GM19328 (cell line): ENCODE measurements around the gene AFAP1.

Experiments used
- ATAC-seq: cut with Tn5 transposase; IDR thresholded peaks from one replicate; pipeline ENCODE4 v1.9.1; 2021; ENCODE audit warnings: mild to moderate bottlenecking, moderate library complexity; ENCODE audit not compliant: unreplicated experiment

The AFAP1 gene

DNA sequence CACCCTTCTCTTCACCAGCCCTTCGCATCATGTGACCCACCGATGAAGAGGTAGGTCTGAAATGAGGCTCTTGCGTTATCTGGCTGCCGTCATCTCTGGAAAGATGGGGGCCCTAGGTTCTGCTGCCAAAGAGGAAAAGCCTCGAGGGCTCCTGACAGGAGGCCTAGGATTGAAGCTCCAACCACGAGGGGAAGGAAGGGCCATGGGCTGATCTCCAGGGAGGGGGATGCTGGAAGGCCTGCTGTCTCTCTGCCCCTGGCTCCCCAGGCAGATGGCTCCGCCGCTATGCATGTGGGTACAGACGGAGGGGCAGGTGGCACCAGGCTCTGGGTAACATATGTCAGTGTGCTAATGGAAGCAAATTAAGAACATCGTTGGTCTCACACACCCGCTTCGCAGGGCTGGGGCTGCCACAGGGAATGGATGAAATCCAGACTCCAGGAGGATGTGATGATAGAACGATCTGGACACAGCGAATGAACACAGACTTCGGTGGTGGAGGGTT is 44.9 kb downstream of the AFAP1 start:
- no peak for ATAC-seq

DNA sequence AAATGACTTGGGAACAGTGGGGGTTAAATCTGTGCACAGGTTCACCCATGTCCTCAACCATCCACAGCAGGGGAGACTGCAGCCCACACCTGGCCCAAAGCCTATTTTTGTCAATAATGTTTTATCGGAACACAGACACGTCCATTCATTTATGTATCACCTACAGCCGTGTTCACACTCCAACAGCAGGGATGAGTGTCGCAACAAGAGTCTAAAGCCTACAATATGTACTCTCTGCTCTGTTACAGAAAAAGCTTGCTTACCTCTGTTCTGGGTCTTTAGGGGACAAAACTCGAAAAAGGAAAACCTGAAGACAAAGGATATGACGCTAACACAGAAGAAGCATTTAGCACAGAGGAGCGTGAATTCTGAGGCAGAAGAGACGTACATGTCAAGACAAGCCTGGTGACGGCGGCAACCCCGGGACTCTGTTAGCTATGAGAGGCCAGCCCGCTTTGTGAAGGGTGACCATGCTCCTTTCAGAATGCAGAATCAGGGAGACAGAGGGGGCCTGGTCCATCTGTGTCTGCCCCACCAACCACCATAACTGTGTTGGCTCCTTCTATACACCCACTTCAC is 45.5 kb downstream of the AFAP1 start:
- no peak for ATAC-seq

DNA sequence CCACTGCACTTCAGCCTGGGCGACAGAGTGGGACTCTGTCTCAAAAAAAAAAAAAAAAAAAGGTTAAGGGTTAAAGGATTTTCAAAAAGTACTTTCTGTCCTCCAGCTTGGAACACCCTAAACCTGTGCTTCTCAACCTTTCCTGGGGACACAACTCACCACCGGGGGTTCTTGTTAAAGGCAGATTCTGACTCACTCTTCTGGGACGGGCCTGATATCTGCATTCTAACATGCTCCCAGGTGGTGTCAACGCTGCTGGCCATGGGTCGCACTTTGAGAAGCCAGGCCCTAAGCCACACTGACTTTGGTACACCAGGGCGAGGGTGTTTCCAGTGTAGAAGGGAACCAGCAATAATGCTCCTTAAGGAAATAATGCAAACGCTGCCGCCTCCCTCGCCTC is 46.1 kb downstream of the AFAP1 start:
- ATAC-seq, result no peak

DNA sequence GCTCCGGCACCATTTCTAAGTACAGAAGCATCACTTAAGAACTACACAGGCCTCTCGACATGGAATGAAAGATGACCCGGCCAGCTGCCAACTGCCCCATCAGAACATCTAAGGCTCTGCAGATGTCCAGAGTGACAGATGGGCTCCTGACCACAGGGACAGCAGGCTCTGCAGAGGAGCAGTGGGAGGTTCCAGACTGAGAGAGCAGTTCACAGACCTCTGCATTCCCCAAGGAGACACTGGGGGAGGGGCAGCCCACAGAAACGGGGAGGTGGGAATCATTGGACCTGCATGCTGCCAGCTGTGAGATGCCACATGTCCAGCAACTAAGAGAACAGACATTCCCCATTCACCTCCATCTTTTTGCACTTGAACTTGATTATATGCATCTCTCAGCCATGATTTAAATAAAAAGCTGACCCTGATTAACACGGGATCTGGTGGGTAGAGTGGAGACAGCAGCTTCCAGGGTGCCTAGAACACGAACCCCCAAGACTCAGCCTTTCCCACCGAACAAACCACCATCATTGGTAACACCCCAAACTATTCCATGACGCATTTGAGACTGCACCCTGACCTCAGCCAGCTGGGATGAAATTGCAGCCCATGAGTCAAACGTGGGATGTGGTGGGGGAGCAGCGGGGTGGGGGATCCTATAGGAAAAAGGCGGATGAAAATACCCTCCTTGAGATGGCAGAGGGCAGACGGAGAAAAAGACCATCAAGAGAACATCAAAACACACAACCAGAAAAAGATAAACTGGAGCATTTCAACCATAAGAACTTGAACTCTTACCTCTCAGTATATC is 47.2 kb downstream of the AFAP1 start:
- ATAC-seq, result no peak

DNA sequence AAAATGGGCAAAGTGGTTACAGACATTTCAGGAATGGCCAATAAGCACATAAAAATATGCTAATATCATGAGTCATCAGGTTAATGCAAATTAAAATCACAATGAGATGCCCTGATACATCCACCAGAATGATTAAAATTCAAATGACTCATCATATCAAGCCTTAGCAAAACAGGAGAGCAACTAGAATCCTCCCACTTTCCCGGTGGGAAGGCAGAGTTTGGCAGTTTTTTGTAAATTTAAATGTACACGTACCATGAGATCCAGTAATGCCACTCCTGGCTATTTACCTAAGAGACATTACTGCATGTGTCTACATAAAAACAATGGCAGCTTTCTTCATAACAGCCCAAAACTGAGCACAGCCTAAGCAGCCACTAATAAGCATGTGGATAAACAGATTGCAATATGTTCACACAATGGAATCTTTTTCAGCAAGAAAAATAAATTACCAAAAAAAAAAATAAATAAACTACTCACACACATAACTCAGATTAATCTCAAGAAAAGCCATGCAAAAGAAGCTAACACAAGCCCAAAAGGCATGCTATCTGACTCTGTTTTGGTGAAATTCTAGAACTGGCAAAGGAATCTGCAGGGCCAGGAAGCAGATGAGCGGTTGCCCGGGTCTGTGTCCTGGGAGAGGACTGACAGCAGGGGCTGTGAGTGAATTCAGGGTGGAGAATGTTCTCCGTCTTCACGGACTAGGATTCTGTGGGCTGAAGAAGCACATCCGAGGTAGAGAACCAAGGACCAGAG is 48.8 kb downstream of the AFAP1 start:
- ATAC-seq, result no peak

DNA sequence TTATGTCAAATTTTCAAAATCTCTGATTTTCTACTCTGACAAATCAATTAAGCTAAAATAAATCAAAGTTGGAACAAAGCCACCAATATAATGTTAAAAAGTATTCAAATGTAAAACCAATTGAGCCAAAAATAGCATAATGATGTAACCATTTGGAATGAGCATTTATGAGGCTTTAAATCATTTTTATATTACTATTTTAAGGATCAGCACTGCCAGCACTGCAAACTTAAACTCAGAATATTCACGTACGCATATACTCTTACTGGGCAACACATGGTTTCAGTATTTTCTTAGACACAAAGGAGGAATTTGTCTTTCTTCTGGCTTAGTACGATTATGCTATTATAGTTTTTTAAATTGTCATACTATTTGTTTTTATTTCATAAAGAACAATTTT is 52.2 kb downstream of the AFAP1 start:
- ATAC-seq, result no peak

DNA sequence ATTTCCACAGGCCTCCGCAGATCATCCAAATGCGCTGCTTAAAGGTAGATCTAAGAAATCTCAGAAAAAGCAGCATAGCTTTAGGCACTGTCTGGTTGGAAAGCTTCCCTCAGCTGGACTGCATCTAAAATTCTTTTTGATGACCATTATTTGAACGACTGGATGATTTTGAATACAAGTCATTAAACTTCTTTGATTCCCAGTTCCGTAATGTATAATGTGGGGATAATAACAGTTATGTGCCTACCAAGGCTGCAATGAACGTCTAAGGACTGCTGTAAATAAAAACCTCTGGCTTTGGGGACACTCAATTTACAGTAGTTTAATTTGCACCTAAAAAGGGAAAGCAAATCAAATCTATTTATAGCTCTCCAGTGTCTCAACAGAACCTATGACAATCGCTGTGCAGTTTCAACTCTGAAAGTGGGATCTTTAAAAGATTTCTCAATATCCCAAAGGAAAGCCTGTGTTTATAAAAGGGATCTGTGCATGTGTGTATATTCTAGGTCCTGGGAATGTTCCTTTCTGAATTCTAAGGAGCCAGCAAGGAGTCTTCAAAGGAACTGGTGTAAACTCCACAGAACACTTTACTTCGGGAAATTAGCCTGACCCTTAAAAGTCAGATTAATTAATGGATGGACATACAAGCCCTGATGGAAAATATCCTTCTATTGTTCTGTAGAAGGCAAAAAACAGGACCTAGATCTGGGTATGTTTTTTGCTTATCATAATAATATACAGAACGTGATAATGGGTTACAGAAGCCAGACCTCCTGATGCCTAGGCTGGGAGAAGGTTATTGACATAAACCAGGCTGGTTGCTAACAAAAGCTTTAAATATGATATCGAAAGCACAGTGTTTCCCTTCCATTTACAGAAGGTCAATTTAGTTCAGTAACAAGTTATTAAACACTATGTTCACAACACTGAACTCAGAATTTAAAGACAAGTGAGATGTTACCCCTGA is 53.4 kb downstream of the AFAP1 start:
- ATAC-seq, result no peak

DNA sequence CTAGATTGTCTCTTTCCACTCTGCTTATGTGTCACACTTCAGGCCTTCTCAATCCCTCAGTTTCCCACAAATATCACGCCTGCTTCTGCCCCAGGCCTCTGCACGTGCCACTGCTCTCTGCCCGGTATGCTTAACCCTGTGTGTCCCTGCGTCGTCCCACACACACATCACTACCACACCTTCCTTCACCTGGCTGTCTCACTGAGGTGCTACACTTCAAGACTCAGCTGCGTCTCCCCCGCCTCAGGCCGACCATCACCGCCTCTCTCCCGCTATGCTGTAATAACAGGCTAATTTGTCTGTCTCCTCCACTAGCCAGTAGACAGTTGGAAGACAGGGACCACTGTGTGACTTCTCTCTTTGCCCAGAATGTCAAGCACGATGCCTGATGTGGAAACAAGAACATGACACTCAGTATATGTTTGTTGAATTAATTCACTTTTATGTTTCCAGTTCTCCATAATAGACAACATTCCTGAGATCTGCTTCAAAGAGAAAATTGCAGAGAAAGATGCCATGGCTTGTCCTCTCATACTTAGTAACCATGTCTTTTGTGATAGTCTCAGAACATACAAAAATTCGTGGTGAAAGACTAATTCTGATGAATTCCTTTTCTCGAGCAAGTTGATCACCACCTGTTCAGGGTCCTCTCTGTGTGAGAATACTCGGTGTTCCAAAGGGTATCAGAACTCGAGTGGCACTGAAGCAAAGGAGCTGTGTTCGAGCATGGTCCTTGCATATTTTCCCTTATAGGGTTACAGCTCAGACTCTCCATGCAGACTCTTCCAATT is 54.2 kb downstream of the AFAP1 start:
- ATAC-seq, result no peak

DNA sequence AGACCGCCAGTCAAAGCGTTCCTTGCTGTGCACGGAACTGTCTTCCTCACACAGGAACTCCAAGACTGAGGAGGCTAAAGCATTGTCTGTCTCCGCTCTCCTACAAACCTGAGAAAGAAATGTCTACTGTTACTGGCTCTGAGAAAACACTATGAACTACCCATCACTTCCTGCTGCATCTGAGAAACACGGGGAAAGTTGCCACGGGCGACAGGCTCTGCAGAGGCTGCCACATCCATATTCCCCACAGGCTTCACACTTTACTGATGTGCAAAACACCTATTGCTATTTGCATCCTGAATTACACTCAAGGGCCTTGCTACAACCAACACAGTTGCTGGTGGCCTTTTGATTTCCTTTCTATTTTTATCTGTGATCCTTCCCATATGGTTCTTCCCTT is 59.0 kb downstream of the AFAP1 start:
- ATAC-seq, result no peak

DNA sequence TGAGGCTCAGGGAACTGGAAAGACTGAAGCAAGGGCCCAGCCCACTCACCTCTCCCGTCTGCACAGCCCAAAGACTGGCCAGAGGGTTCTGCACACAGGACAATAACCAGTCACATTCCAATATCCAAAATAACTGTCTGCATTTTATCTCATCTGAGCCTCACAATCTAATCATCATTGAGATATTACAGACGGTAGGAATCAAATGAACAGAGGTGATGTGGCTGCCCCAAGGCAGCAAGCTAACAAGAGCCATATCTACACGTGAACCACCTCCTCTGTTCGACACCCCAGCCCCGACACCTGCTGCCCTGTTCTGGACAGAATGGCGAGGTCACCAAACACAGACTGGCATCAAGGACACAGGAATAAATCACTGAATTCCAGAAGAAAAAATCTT is 60.5 kb downstream of the AFAP1 start:
- no peak for ATAC-seq

DNA sequence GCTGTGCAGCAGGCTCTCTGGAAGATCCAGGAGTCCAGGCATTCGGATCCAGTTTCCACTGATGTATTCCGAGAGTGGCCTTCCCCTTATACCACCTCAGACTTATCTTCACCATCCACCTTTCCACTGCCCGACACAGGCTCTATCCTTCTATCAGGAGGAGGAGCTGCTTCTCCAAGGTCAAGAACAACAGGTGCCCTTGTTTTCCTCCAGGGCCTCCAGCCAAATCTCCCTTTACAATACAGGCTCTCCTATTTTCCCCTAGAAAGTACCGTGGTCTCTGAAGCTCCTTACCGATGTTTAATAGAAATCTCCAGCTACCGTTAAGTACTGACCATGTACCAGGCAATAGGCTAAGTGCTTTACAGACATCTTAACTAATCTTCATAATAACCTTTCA is 61.3 kb downstream of the AFAP1 start:
- ATAC-seq, result no peak

DNA sequence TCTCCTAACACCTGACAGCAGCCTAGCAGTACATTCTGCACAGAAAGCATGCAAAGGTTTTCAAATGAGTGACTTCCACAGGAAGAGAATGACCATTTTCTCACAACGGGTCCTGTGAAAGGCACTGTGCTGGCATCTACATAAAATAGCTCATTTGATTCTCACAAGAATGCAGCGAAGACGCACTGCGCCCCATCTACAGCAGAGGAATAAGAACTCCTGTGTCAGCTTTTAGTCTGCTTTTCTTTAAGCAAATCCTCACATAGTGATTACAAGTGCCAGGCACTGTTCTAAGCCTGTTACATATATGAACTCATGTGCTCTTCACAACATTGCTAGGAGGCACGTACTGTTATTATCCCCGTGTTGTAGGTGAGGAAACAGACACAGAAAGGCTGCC is 62.5 kb downstream of the AFAP1 start:
- no peak for ATAC-seq

DNA sequence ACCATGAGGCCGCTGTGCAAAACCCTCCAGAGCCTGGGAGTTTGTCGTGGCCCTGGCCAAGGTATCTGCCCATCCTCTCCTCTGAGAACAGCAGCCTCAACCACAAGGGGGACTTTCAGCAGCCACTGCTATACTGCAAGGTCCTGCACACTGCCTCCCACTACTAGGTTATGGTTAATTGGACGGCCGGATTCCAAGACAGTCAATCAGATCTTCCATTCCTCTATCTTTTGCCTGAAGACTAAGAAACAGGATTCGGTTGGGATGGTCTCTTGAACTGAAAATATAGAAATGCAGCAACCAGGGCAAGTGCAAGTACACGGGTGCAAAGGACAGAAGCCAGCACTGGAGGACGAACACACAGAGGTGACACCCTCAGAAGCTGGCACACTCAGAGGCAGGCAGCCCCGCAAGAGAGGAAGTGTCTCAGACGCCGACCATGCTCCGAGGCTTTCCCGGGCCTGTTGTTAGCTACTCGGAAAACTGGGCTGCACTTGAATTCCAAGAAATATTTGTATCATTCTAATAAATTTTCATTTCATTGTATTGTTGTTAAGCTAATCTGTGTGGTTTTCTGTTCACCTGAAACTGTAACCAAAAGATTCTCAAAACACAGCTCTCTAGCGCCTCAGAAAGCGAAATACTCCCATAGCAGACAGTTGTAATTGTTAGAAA is 63.3 kb downstream of the AFAP1 start:
- ATAC-seq, result no peak

DNA sequence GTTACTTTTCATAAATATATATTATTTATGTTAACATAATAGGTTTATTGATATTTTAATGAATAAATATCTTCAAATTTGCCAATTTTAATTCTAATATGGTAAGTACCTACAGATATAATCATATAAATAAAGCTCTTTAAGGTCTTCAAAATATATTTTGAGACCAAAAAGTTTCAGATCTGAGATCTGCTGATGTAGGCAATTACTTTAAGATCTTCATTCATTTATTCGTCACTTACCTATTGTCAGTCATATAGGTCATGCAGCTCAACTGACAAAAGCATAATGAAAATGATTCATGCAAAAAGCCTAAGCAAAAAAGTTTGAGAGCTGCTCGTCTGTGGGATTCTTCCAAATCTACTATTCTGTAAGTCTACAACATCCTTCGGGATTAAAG is 64.8 kb downstream of the AFAP1 start:
- no peak for ATAC-seq

DNA sequence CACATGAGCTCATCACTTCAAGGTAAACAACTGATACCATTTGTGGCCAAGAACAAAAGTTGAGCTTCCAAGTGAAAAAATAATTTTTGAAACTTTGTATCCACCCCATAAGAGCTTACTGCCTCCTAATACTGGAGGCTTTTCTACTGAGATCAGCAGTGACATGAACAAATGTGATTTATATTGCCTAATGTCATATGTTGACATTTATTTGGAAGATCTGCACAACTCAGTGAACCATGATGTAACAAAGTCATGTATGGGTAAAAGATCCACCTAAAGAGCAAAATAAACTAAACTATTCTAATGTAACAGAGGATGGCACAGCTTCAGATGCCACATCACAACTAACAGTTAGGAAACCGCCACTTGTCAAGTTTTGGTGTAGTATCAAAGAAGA is 65.8 kb downstream of the AFAP1 start:
- no peak for ATAC-seq

DNA sequence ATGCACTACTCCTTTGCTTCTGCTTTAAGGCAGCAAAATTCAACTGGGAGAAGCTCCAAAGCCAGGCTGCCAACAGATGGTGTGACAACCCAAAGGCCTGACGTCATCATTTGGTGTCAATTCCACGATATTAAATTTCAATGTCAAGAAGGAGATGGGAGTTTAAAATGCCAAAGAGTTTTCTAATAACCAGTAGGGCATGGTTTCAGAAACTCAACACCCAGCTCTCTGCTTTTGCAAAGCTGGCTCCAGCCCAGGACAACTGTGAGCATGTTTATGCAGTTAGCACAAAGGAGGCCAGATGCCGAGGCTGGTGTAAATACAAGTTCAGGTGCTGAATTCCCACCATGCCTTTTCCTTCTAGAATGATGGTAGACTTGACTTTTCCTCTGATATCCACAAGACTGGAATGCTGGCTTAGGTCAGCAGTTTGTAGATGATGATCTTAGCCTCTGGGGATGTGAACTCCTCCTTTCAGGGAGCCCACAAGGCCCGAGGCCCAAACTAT is 67.3 kb downstream of the AFAP1 start:
- no peak for ATAC-seq

DNA sequence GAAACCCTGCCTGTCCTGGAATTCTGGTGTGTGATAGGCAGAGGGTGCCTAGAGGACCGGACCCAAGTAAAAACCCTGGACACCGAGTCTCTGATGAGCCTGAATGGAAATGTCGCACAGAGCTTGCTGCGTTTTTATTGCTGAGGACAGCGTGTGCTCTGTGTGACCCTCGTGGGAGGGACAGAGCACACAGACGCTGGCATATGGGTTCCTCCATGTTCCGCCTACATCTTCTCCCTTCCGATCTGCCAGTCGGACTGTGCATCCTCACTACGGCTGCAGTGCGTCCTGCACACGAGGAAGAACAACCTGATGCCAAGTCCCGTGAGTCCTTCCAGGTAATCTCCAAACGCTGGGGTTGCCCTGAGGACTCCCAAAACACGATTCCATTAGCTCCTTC is 68.3 kb downstream of the AFAP1 start:
- ATAC-seq, result no peak

DNA sequence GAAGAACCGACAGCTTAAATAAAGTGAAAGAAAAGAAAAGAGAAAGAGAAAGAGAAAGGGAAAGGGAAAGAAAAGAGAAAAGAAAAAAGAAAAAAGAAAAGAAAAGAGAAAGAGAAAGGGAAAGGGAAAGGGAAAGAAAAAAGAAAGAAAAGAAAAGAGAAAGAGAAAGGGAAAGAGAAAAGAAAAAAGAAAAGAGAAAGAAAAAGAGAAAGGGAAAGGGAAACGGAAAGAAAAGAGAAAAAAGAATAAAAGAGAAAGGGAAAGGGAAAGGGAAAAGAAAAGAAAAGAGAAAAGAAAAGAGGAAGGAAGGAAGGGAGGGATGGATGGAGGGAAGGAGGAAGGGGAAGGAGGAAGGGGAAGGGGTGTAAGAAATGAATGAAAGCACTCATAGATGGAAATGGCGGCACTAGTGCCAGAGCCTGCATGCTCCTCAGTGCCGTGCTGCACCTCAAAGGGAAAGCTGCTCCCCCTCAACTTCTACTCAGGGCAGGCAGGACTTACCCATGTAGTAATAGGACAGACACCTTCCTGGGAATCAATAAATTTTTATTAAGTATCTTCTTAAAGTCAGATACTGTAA is 70.7 kb downstream of the AFAP1 start:
- ATAC-seq, result no peak

DNA sequence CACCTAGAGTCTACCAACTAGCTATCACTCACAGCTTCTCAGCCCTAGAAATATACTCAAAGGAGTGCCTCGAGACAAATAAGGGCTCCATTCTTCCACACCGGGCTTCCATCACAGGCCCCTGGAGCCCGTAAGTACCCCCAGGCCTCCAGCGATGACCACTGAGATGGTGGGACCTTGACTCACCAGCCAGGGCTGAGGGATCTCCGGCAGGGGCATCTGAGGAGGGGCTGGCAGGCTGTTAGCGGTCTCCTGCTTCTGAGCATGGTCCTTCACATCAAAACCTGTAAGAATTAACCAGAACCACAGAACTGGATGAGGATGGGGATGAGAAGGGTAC is 71.3 kb downstream of the AFAP1 start:
- ATAC-seq, result no peak
